GM19023 (cell line): ENCODE results near the gene ZIC2.

ENCODE experiments used
- ATAC-seq: cut with Tn5 transposase; IDR thresholded peaks from one replicate; pipeline ENCODE4 v1.9.1; 2021; ENCODE audit warnings: mild to moderate bottlenecking, moderate library complexity; ENCODE audit not compliant: unreplicated experiment

ZIC2 gene

DNA sequence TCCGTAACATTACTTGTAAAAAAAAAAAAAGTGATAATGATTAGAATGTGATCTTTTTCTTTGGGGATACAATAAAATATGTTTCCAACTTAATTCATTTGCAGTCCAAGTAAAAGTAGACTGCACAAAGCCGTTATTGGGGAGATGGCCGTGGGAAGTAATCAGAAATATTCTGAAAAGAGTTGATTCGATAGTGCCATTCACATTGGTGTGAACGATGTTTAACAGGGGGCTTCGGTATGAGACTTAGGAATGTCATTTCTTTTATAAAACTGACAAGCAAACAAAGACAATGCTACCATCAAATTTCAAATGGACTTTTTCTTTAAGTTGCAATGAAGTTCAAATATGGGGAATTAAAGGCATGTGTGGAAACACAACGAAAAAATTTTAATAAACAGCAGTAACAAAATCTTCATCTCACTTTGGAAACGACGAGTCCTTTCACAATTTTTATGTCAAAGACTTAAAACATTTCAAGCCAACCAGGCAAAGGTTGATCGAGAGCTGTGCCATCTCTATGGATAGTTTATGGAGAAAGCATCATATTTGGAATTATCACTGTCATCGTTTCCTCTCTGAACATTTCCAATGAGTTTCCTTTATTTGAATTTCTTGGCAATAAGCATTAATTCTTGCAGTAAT lies 8.3 kb upstream of the ZIC2 start:
- no peak for ATAC-seq

- no peak for ATAC-seq
Observed at GRCh38 chr13:99973808-99974185, 7.8 kb upstream of the ZIC2 start.

- ATAC-seq, result no peak
Observed at GRCh38 chr13:99974296-99974938, 7.2 kb upstream of the ZIC2 start.

DNA sequence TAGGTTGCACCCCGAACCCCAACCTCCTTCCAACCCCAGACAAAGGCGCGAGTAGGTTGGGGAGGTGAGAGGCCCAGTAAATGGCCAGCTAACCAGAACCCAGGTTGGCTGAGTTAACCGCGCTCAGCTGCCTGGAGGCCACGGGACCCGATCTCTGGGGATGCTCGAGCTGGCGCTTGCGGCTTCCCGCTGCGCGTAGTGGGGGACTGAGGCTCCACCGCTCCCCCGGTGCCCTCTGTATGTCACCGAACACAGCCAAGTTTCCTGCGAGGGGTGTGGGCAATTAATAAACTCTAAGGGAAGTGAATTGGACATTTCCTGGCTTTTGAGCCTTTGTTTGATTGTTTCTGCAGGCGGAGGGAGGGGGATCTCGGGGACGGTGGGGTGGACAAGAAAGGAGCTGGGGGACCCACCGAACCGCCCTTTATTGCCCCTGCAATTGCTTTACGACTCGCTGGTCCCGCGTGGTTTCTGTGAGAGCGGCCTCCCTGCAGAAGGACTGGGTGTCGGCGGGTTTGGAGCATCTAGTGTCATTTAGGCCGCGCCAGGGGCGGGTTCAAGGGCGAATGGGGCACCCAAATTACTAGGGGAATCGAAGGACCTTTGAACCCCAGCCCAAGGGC lies 6.5 kb upstream of the ZIC2 start:
- ATAC-seq, result no peak

DNA sequence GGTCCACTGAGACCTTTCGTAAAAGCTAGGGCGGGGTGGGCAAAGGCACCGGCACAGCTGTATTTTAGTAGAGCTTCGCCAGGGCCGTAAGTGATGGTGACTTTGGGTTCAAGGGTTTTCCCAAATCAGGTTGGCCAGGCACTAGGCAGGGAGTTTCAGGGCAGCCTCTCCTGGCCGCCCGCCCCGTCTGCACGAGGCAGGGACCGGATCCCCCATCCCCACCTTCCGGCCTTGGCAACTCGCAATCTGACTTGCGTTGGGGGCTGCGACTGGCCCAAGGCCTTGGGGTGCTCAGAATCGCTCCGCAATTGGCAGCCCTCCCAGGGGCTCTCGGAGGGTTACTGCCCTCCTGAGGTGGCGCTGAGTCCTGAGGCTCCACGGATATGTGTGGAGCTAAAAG lies 6.0 kb upstream of the ZIC2 start:
- ATAC-seq, result no peak

GRCh38 chr13:99976575-99976974 lies 5.0 kb upstream of the ZIC2 start:
- ATAC-seq, result no peak

GRCh38 chr13:99977334-99977911 lies 4.2 kb upstream of the ZIC2 start:
- no peak for ATAC-seq

GRCh38 chr13:99977912-99978798 lies 3.4 kb upstream of the ZIC2 start:
- no peak for ATAC-seq

- no peak for ATAC-seq
Observed at GRCh38 chr13:99978799-99979452, 2.7 kb upstream of the ZIC2 start.

- no peak for ATAC-seq
Observed at GRCh38 chr13:99979453-99980200, 2.0 kb upstream of the ZIC2 start.

DNA sequence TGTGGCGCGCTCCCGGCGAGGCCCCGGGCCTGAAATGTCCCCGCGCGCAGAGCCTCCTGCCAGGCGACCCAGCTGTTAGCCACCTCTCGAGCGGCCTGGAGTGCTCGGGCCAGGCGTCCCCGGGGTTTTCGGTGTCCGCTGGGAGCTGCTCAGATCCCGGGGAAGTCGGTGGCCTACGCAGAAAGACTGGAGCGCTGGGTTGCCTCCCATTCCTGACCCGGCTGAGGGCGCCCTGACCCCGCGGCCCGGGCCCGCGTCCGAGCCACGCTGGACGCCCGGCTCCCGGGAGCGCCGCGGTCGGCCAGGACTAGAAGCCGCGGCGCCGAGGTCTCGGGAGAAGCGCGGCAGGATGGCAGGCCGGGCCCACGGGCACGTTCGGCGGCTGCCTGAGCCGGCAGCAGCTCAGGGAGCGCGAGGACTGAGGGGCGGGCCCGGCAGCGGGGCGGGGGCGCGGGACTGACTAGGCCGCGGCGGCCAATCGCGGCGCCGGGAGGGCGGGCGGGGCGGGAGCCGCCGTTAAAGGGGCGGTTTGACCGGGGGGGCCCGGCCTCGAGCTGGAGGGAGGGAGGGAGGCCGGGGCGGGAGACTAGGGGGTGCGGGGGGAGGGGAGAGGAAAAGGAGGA lies 1.3 kb upstream of the ZIC2 start:
- no peak for ATAC-seq

- no peak for ATAC-seq
Observed at GRCh38 chr13:99980824-99981734, 505 bp upstream of the ZIC2 start.

GRCh38 chr13:99982036-99982730 lies 599 bp downstream of the ZIC2 start:
- no peak for ATAC-seq

GRCh38 chr13:99982731-99983498 lies 1.3 kb downstream of the ZIC2 start:
- no peak for ATAC-seq

DNA sequence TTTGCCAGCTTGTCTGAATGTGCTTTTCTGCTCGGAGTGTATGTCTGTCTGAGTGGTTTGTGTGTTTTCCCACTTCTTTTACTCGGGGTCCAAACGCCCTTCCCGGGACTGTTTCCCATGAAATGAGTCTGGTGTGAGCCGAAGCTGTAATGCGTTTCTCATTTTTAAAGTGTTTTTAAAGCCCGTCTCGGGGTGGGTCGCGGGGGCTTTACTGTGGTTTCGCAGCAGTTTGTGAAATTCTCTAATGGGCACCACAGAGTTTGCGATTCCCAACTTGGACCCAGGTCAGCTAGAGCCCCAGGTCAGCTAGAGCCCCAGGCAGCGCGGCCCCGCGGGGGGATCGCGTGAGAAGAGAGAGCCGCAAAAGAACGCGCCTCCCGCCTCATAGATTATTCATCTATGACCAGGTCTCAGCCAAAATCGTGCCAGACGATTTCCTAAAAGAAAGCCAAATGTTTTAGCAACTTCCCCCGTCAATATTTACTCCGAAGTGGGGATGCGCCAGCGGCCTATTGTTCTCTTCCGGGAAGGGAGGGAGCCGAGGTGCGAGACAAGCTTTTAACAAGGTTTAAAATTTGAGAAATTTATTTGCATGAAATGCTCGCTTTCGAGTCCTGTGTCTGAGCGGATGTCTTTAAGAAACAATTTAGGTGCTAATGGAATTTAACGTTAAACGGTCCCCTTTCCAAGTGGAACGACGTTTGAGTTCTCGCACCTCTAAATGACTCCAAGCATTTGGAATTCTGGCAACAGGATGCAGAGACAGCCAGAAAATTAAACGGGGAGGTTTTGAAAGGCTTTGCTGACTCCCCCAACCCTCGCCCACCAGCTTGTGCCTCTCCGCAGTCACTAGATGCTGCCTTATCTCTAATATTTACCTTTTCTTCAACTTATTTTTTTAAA lies 2.2 kb downstream of the ZIC2 start:
- no peak for ATAC-seq
